PFSK-1 (cell line): ENCODE measurements around the gene SOD1.

Experiments
- REST ChIP-seq, 2 experiments: IDR thresholded peaks; 2 replicates each; pipeline versions ENCODE4 v1.6.1 to v1.8.0; 2011 to 2012; ENCODE audit warnings: low read depth in 2 of 2, low read length in 2 of 2, control low read depth in 1 of 2, inconsistent platforms in 1 of 2, mild to moderate bottlenecking in 1 of 2, moderate library complexity in 1 of 2; ENCODE audit not compliant: insufficient read depth in 1 of 2
- TAF1 ChIP-seq: IDR thresholded peaks from 2 replicates; pipeline ENCODE4 v1.6.1; 2012; ENCODE audit warnings: low read length, control low read depth, borderline replicate concordance; ENCODE audit not compliant: insufficient read depth

GRCh38 chr21:31665397-31665796, 5.9 kb downstream of the SOD1 start:
- TF ChIP-seq TAF1 (no peak), REST (IDR thresholded peaks at IDR 0.05; ENCODE audit: insufficient read depth in 1 of 2, low read depth in 2 of 2, low read length in 2 of 2) (no peak)
